ENCODE data around the gene DSCAM. TPM values are rescaled to one million over a fixed set of nuclear protein-coding genes. Genes with fewer than 3 reads are reported as not detected.

The DSCAM gene
- total RNA-seq, 2 experiments from 2014 or later, result not detected

- H3K27me3 Mint-ChIP-seq, result no peaks in the 10 kb centered on the region
- intact Hi-C loops (cut with DNase I, micrococcal nuclease), result no loop called here
Measured at GRCh38 chr21:40299451-40299850, 547.5 kb downstream of the DSCAM start.

DNA sequence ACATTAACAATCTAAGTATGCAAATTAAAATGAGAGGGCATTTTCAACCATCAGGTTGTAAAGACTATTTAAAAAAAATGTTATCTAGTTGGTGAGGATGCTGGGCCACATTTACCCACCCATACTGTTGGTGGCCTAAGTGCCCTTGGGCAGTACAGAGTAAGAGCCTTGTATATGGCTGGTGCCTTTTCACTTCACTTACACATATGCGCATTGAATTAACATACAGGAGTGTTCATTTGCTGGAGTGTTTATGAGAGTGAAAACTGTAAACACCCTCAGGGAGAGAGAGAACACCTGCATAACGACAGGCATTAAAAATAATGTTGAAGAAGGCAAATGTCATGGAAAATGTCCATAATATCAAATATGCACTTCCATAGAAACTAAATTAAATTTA lies 552.6 kb downstream of the DSCAM start:
- no peaks in the 10 kb centered on the region for H3K4me1 Mint-ChIP-seq (ENCODE audit: low read depth)

More at GRCh38 chr21:40299451-40299850, 547.5 kb downstream of the DSCAM start:
- H3K9me3 ChIP-seq (ENCODE audit: control insufficient read depth in 1 of 2, insufficient read depth in 1 of 2, low read length in 2 of 2), result no peaks in the 10 kb centered on the region
- no peaks in the 10 kb centered on the region for H3K27me3 ChIP-seq (ENCODE audit: control insufficient read depth in 1 of 2, insufficient read depth in 2 of 2, low read length in 2 of 2)
- no peaks in the 10 kb centered on the region for H3K4me1 ChIP-seq (ENCODE audit: insufficient read depth, low read length)
- H3K36me3 ChIP-seq (ENCODE audit: insufficient read depth, low read length), result no peaks in the 10 kb centered on the region
- no peak for ATAC-seq (ENCODE audit: poor library complexity)
- H3K36me3 Mint-ChIP-seq (ENCODE audit: low read depth), result no peaks in the 10 kb centered on the region
- no peak overlapping the region for H3K27ac Mint-ChIP-seq
- no peak for DNase-seq
- peaks cover 9% of the 10 kb centered on the region for H3K9me3 Mint-ChIP-seq
- no peak overlapping the region for H3K27ac ChIP-seq (ENCODE audit: low read depth in 1 of 2, low read length in 2 of 2)
- no peak overlapping the region for H3K4me3 ChIP-seq (ENCODE audit: low read length)
- ChIA-PET CTCF (no interaction called here), POLR2A (no interaction called here)
- no peak overlapping the region for H3K4me3 Mint-ChIP-seq
- H3K4me1 Mint-ChIP-seq (ENCODE audit: low read depth), result no peaks in the 10 kb centered on the region
- TF ChIP-seq, protein P1, sequence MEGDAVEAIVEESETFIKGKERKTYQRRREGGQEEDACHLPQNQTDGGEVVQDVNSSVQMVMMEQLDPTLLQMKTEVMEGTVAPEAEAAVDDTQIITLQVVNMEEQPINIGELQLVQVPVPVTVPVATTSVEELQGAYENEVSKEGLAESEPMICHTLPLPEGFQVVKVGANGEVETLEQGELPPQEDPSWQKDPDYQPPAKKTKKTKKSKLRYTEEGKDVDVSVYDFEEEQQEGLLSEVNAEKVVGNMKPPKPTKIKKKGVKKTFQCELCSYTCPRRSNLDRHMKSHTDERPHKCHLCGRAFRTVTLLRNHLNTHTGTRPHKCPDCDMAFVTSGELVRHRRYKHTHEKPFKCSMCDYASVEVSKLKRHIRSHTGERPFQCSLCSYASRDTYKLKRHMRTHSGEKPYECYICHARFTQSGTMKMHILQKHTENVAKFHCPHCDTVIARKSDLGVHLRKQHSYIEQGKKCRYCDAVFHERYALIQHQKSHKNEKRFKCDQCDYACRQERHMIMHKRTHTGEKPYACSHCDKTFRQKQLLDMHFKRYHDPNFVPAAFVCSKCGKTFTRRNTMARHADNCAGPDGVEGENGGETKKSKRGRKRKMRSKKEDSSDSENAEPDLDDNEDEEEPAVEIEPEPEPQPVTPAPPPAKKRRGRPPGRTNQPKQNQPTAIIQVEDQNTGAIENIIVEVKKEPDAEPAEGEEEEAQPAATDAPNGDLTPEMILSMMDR (IDR thresholded peaks at IDR 0.05), result no peak

DNA sequence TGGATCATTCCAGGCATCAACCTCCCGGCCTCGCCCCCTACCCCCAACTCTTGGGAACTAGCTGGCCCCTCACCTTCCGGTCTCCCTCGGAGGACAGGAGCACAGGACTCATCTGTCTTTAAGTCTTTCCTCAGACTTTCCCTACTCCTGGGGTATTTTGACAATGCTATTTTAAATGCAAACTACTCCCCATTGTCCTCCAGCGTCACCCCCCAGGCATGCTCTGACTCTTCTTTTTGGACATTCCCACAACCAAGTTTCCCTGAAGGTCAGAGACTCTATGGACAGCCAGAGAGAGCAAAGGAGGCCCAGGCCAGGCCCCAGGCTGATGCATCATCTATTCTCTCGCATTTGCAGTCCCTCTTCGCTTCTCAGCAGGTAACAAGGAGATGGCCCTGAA lies 555.4 kb downstream of the DSCAM start:
- no peaks in the 10 kb centered on the region for H3K4me1 ChIP-seq (ENCODE audit: insufficient read depth, low read length)
- Mint-ChIP-seq H3K36me3 (ENCODE audit: low read depth) (no peaks in the 10 kb centered on the region), H3K27me3 (no peaks in the 10 kb centered on the region), H3K4me1 (ENCODE audit: low read depth) (no peaks in the 10 kb centered on the region), H3K4me3 (no peak overlapping the region), H3K9me3 (peaks cover 5% of the 10 kb centered on the region), H3K27ac (no peak overlapping the region)
- intact Hi-C loops (cut with DNase I, micrococcal nuclease), result no loop called here
- H3K36me3 ChIP-seq (ENCODE audit: insufficient read depth, low read length), result no peaks in the 10 kb centered on the region
- ATAC-seq (ENCODE audit: poor library complexity), result no peak
- no peak for DNase-seq
- no peak overlapping the region for H3K27ac ChIP-seq (ENCODE audit: low read depth in 1 of 2, low read length in 2 of 2)
- H3K9me3 ChIP-seq (ENCODE audit: control insufficient read depth in 1 of 2, insufficient read depth in 1 of 2, low read length in 2 of 2), result peaks cover 0 to 19% of the 10 kb centered on the region in 2 experiments
- TF ChIP-seq, protein P1 (IDR thresholded peaks at IDR 0.05), result no peak
- no peaks in the 10 kb centered on the region for H3K27me3 ChIP-seq (ENCODE audit: control insufficient read depth in 1 of 2, insufficient read depth in 2 of 2, low read length in 2 of 2)
- no peak overlapping the region for H3K4me3 ChIP-seq (ENCODE audit: low read length)
- CTCF ChIA-PET, result interaction anchor here (1.1 kb wide), 1 partner anchor 12 kb away, joined by 4 read pairs; no protein-coding TSS in a partner anchor
- POLR2A ChIA-PET, result no interaction called here

More for the DNA sequence above, 552.6 kb downstream of the DSCAM start:
- no peak overlapping the region for H3K27ac ChIP-seq (ENCODE audit: low read depth in 1 of 2, low read length in 2 of 2)
- intact Hi-C loops (cut with DNase I, micrococcal nuclease), result no loop called here
- Mint-ChIP-seq H3K27me3 (no peaks in the 10 kb centered on the region), H3K27ac (no peak overlapping the region), H3K4me3 (no peak overlapping the region), H3K9me3 (peaks cover 5% of the 10 kb centered on the region), H3K36me3 (ENCODE audit: low read depth) (no peaks in the 10 kb centered on the region)
- H3K36me3 ChIP-seq (ENCODE audit: insufficient read depth, low read length), result no peaks in the 10 kb centered on the region
- no peak overlapping the region for H3K4me3 ChIP-seq (ENCODE audit: low read length)
- no peak for DNase-seq
- peaks cover 0 to 19% of the 10 kb centered on the region in 2 experiments for H3K9me3 ChIP-seq (ENCODE audit: control insufficient read depth in 1 of 2, insufficient read depth in 1 of 2, low read length in 2 of 2)
- ChIA-PET POLR2A (no interaction called here), CTCF (no interaction called here)
- no peaks in the 10 kb centered on the region for H3K27me3 ChIP-seq (ENCODE audit: control insufficient read depth in 1 of 2, insufficient read depth in 2 of 2, low read length in 2 of 2)
- H3K4me1 ChIP-seq (ENCODE audit: insufficient read depth, low read length), result no peaks in the 10 kb centered on the region
- TF ChIP-seq, protein P1 (IDR thresholded peaks at IDR 0.05), result no peak
- ATAC-seq (ENCODE audit: poor library complexity), result no peak
